BJ (cell line): ENCODE data around the gene PARD3B. TPM values are rescaled to one million over a fixed set of nuclear protein-coding genes. Genes with fewer than 3 reads are reported as not detected.
"Not testable (repeated sequence)": the region's sequence is repeated elsewhere in the genome, so short reads cannot be mapped to it uniquely, and the experiment has no call there.

Experiments
- CTCF ChIA-PET: fragments of 350-600 bp; formaldehyde crosslinking; extraction: SDS; loops from one replicate; lab custom pipeline; 2021; ENCODE audit warnings: antibody characterized with exemption, inconsistent platforms; lab: Yijun Ruan, JAX
- POLR2A ChIA-PET: fragments of 300-600 bp; sonication (Branson Sonifier 250); formaldehyde crosslinking; extraction: SDS; loops from one replicate; lab custom pipeline; 2021; ENCODE audit warnings: antibody characterized with exemption; lab: Charles Lee
- DNase-seq: peaks from one replicate; pipeline ENCODE4 v3.0.0-alpha.2; 2011; ENCODE audit warnings: low read depth
- H3K27me3 ChIP-seq: 2 replicates; pipeline ENCODE4 v1.6.0; 2011; ENCODE audit warnings: low read length; ENCODE audit not compliant: control insufficient read depth, insufficient read depth
- H3K36me3 ChIP-seq: 2 replicates; pipeline ENCODE4 v1.5.1; 2011; ENCODE audit warnings: low read length; ENCODE audit not compliant: control insufficient read depth, insufficient read depth
- H3K4me3 ChIP-seq: 2 replicates; pipeline ENCODE4 v1.5.1; 2011; ENCODE audit warnings: low read depth, mild to moderate bottlenecking, control low read depth, low read length
- CTCF ChIP-seq: IDR thresholded peaks from 2 replicates; pipeline ENCODE4 v1.5.1; 2011; ENCODE audit warnings: low read depth, mild to moderate bottlenecking, control low read depth, inconsistent platforms, low read length, moderate library complexity; ENCODE audit not compliant: insufficient read depth
- polyA plus RNA-seq: library from polyadenylated mRNA; depleted of rRNA; stranded (reverse); fragments of >200 nt; gene quantifications from 2 replicates; pipeline ENCODE4 v1.2.3, GENCODE V29; 2011

PARD3B gene
- polyA plus RNA-seq, 1 experiment = 7.1 TPM

- TF ChIP-seq CTCF = no peak
- POLR2A ChIA-PET = no interaction called here
- no peaks in the 10 kb centered on the region for H3K36me3 ChIP-seq
- CTCF ChIA-PET = no interaction called here
- no peak overlapping the region for H3K4me3 ChIP-seq
- DNase-seq = no peak
- no peaks in the 10 kb centered on the region for H3K27me3 ChIP-seq
Measured at GRCh38 chr2:205217004-205217403, 671.7 kb downstream of the PARD3B start.

- DNase-seq = no peak
Measured at GRCh38 chr2:205218056-205218455, 672.8 kb downstream of the PARD3B start.

GRCh38 chr2:205218816-205219215, 673.5 kb downstream of the PARD3B start:
- H3K36me3 ChIP-seq, DNase-seq, H3K4me3 ChIP-seq, POLR2A ChIA-PET, CTCF ChIA-PET, H3K27me3 ChIP-seq: not testable (repeated sequence)

More at GRCh38 chr2:205218056-205218455, 672.8 kb downstream of the PARD3B start:
- POLR2A ChIA-PET = no interaction called here
- TF ChIP-seq CTCF = no peak
- H3K36me3 ChIP-seq = no peaks in the 10 kb centered on the region
- no peaks in the 10 kb centered on the region for H3K27me3 ChIP-seq
- no peak overlapping the region for H3K4me3 ChIP-seq
- CTCF ChIA-PET = no interaction called here

GRCh38 chr2:205220559-205220958, 675.3 kb downstream of the PARD3B start:
- ChIA-PET CTCF (interaction anchor here (0.6 kb wide), 1 partner anchor 455 kb away, joined by 3 read pairs; no protein-coding TSS in a partner anchor), POLR2A (no interaction called here)
- DNase-seq = no peak
- Histone ChIP-seq H3K4me3 (no peak overlapping the region), H3K27me3 (no peaks in the 10 kb centered on the region), H3K36me3 (no peaks in the 10 kb centered on the region)
- TF ChIP-seq CTCF = no peak

- TF ChIP-seq CTCF = no peak
- Histone ChIP-seq H3K4me3 (no peak overlapping the region), H3K27me3 (no peaks in the 10 kb centered on the region), H3K36me3 (no peaks in the 10 kb centered on the region)
- CTCF ChIA-PET = no interaction called here
- DNase-seq = no peak
- POLR2A ChIA-PET = no interaction called here
Measured at GRCh38 chr2:205232086-205232485, 686.8 kb downstream of the PARD3B start.

GRCh38 chr2:205235434-205235833, 690.2 kb downstream of the PARD3B start:
- no peak for DNase-seq
- ChIA-PET POLR2A (no interaction called here), CTCF (no interaction called here)
- TF ChIP-seq CTCF = no peak
- Histone ChIP-seq H3K36me3 (no peaks in the 10 kb centered on the region), H3K27me3 (no peaks in the 10 kb centered on the region), H3K4me3 (no peak overlapping the region)
